ENCODE results near the gene TM9SF3.

DNA sequence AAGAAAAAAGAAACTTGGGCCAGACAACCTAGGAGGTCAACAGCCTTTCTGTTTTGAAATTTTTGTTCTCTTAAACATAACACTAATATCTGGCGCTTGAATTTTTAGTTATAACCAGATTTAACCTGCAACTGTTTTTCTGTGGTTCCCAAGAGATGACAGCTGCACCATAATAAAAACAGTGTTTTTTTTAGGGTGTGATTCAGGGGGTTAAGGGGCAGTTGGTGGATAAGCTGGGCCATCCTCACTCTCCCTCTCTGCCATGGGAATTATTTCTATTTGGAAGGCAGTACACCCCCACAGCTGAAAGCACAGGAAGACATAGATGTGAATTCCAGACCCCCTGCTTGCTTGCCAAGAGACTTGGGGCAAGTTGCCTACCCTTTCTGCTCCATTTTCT, 20.1 kb upstream of the TM9SF3 start:
- TF ChIP-seq FOXP2 (optimal IDR thresholded peaks at IDR 0.05; ENCODE audit: control extremely low read depth, extremely low read length, insufficient read depth) (no peak), EZH2 (IDR thresholded peaks at IDR 0.05) (no peak), POLR2AphosphoS5 (IDR thresholded peaks at IDR 0.05; ENCODE audit: borderline replicate concordance, low read depth, low read length) (no peak)

All from SK-N-MC (cell line).